Trophoblast cell (in vitro differentiated cells and primary cell): ENCODE data around the gene HTR1B.

ENCODE experiments used
- DNase-seq, 2 donors: peaks; one replicate each; pipeline ENCODE4 v3.0.0-alpha.2; 2016
- H2AFZ ChIP-seq: 2 replicates; pipeline ENCODE4 v1.6.1; 2013; ENCODE audit warnings: low read length, moderate library complexity, mild to moderate bottlenecking; ENCODE audit not compliant: insufficient read depth, poor library complexity
- H2AK5ac ChIP-seq: 2 replicates; pipeline ENCODE4 v1.6.1; 2013; ENCODE audit warnings: mild to moderate bottlenecking, low read length
- H2BK120ac ChIP-seq: 2 replicates; pipeline ENCODE4 v1.6.1; 2013; ENCODE audit warnings: low read length, mild to moderate bottlenecking, moderate library complexity; ENCODE audit not compliant: insufficient read depth, poor library complexity
- H2BK12ac ChIP-seq: 2 replicates; pipeline ENCODE4 v1.6.1; 2013; ENCODE audit warnings: mild to moderate bottlenecking, low read length, moderate library complexity
- H2BK5ac ChIP-seq: 2 replicates; pipeline ENCODE4 v1.6.1; 2013; ENCODE audit warnings: low read length, low read depth, moderate library complexity, mild to moderate bottlenecking; ENCODE audit not compliant: poor library complexity
- H3K14ac ChIP-seq: 2 replicates; pipeline ENCODE4 v1.6.1; 2013; ENCODE audit warnings: mild to moderate bottlenecking, low read length
- H3K18ac ChIP-seq: 2 replicates; pipeline ENCODE4 v1.6.1; 2013; ENCODE audit warnings: mild to moderate bottlenecking, low read length
- H3K23ac ChIP-seq: 2 replicates; pipeline ENCODE4 v1.6.1; 2013; ENCODE audit warnings: low read length
- H3K27ac ChIP-seq: 2 replicates; pipeline ENCODE4 v1.5.1; 2013; ENCODE audit warnings: low read depth, mild to moderate bottlenecking, inconsistent platforms, low read length, moderate library complexity
- H3K27me3 ChIP-seq: 2 replicates; pipeline ENCODE4 v1.6.1; 2013; ENCODE audit warnings: inconsistent platforms, mild to moderate bottlenecking, low read length, moderate library complexity; ENCODE audit not compliant: insufficient read depth
- H3K36me3 ChIP-seq, 2 experiments: 1 replicate in 1 of 2; 2 replicates in 1 of 2; pipeline ENCODE4 v1.6.1; 2013; ENCODE audit warnings: low read length in 2 of 2, mild to moderate bottlenecking in 2 of 2, moderate library complexity in 1 of 2; ENCODE audit not compliant: insufficient read depth in 2 of 2, control insufficient read depth in 1 of 2
- H3K4ac ChIP-seq: 2 replicates; pipeline ENCODE4 v1.6.1; 2013; ENCODE audit warnings: low read depth, mild to moderate bottlenecking, low read length, moderate library complexity
- H3K4me1 ChIP-seq, 2 experiments: 1 replicate in 1 of 2; 2 replicates in 1 of 2; pipeline ENCODE4 v1.6.1; 2013; ENCODE audit warnings: low read length in 2 of 2, mild to moderate bottlenecking in 2 of 2, moderate library complexity in 1 of 2; ENCODE audit not compliant: insufficient read depth in 2 of 2, control insufficient read depth in 1 of 2
- H3K4me2 ChIP-seq: 2 replicates; pipeline ENCODE4 v1.6.1; 2013; ENCODE audit warnings: inconsistent platforms, mild to moderate bottlenecking, low read length, moderate library complexity
- H3K4me3 ChIP-seq: 2 replicates; pipeline ENCODE4 v1.5.1; 2013; ENCODE audit warnings: mild to moderate bottlenecking, low read depth, low read length, inconsistent platforms
- H3K79me1 ChIP-seq: one replicate; pipeline ENCODE4 v1.6.1; 2013; ENCODE audit warnings: low read length
- H3K79me2 ChIP-seq: 2 replicates; pipeline ENCODE4 v1.6.1; 2013; ENCODE audit warnings: low read length, mild to moderate bottlenecking; ENCODE audit not compliant: control insufficient read depth, insufficient read depth, poor library complexity
- H3K9ac ChIP-seq: 2 replicates; pipeline ENCODE4 v1.6.1; 2013; ENCODE audit warnings: mild to moderate bottlenecking, low read length
- H3K9me3 ChIP-seq: 2 replicates; pipeline ENCODE4 v1.6.1; 2013; ENCODE audit warnings: low read depth, mild to moderate bottlenecking, control low read depth, inconsistent platforms, low read length; ENCODE audit not compliant: insufficient read depth
- H4K12ac ChIP-seq: 2 replicates; pipeline ENCODE4 v1.6.1; 2013; ENCODE audit warnings: low read depth, mild to moderate bottlenecking, low read length, moderate library complexity
- H4K8ac ChIP-seq: 2 replicates; pipeline ENCODE4 v1.6.1; 2013; ENCODE audit warnings: low read depth, mild to moderate bottlenecking, low read length, moderate library complexity
- H4K91ac ChIP-seq: one replicate; pipeline ENCODE4 v1.6.1; 2013; ENCODE audit warnings: low read depth, mild to moderate bottlenecking, low read length, moderate library complexity
- whole genome bisulfite sequencing: extraction: QIAGEN DNeasy Blood & Tissue Kit; methylation state at CpG from one replicate; pipeline ENCODE4 v1.1.7; 2013; ENCODE audit warnings: missing lambda C conversion rate; ENCODE audit not compliant: insufficient read length, insufficient coverage; ENCODE audit errors: extremely low coverage; 5-methylcytosine and 5-hydroxymethylcytosine counted together

The HTR1B gene

DNA sequence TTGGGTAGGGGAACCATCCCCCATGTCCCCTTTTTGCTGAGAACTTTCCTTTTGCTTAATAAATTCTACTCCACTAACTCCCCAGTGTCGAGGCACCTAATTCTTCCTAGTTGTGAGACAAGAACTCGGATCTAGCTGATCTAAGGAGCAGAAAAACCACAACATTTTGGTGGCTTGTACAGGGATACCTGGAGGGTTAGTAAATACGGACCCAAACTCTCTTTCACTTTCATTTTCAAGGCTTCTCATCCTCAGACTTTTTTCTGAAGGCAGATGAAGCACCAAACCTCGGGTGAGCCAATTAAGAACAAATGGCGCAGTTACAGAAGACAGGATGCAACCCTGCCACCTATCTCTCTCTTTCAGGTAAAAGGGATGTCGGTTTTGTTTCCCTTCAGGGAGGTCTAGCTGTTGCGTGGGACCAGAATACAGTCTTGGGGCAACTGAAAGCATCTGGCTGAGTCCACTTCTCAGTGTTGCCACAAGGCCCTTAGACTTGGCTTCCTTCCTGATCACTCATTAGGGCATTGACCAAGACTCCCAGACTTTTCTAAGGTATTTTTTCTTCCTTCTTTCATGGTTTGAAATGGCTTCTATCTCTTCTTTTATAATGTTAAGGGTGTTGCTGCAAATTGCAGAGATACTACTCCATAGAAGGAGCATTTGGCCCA, 11.1 kb upstream of the HTR1B start:
- Histone ChIP-seq H4K8ac (no peak overlapping the region), H3K4ac (no peak overlapping the region), H3K79me2 (no peaks in the 10 kb centered on the region), H3K4me2 (no peak overlapping the region), H2BK5ac (no peak overlapping the region), H3K27me3 (no peaks in the 10 kb centered on the region), H3K14ac (no peak overlapping the region), H2BK120ac (no peak overlapping the region), H3K79me1 (no peaks in the 10 kb centered on the region), H4K12ac (no peak overlapping the region), H2AK5ac (no peak overlapping the region), H3K9me3 (peaks cover 2% of the 10 kb centered on the region), H3K23ac (no peak overlapping the region), H3K36me3 (no peaks in the 10 kb centered on the region), H4K91ac (no peak overlapping the region), H3K4me1 (no peaks in the 10 kb centered on the region), H3K18ac (no peak overlapping the region), H2AFZ (no peak overlapping the region), H3K9ac (no peak overlapping the region), H3K4me3 (no peak overlapping the region), H3K27ac (no peak overlapping the region), H2BK12ac (no peak overlapping the region)
- no peak for DNase-seq
- no CpG with 5 or more reads among the region's 7 CpGs for WGBS

DNA sequence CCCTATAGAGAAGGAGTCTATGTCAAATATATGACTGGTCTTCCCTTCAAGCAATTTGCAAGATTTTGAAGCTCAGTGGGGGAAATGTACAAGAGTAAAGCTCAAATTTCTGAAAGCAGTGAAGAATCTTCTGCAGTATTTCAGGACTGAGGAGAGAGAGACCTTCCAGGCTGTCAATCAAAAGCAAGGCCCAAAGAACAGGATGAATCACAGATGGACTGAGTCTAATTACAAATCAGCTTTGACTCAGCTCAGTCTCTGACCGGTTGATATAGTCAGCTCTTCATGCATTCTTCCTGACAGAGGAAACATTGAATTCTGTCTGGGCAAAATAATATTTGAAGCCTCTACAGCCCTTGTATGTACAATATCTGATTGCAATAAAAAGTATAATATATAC, 7.7 kb upstream of the HTR1B start:
- H3K4me3 ChIP-seq, result no peak overlapping the region
- no peaks in the 10 kb centered on the region for H3K79me1 ChIP-seq
- H3K4me2 ChIP-seq, result no peak overlapping the region
- no peak overlapping the region for H4K91ac ChIP-seq
- DNase-seq, result no peak
- no peak overlapping the region for H3K9ac ChIP-seq
- no peak overlapping the region for H3K4ac ChIP-seq
- no peak overlapping the region for H3K27ac ChIP-seq
- no peak overlapping the region for H3K23ac ChIP-seq
- WGBS, result no CpG with 5 or more reads among the region's 1 CpG
- H2BK5ac ChIP-seq, result no peak overlapping the region
- no peak overlapping the region for H2AK5ac ChIP-seq
- H2BK120ac ChIP-seq, result no peak overlapping the region
- H3K79me2 ChIP-seq, result no peaks in the 10 kb centered on the region
- no peak overlapping the region for H3K14ac ChIP-seq
- H3K9me3 ChIP-seq, result peaks cover 2% of the 10 kb centered on the region
- no peaks in the 10 kb centered on the region for H3K27me3 ChIP-seq
- no peak overlapping the region for H3K18ac ChIP-seq
- no peak overlapping the region for H2BK12ac ChIP-seq
- no peak overlapping the region for H4K12ac ChIP-seq
- H4K8ac ChIP-seq, result no peak overlapping the region
- no peak overlapping the region for H2AFZ ChIP-seq
- peaks cover 2 to 3% of the 10 kb centered on the region in 2 experiments for H3K4me1 ChIP-seq
- no peaks in the 10 kb centered on the region for H3K36me3 ChIP-seq

DNA sequence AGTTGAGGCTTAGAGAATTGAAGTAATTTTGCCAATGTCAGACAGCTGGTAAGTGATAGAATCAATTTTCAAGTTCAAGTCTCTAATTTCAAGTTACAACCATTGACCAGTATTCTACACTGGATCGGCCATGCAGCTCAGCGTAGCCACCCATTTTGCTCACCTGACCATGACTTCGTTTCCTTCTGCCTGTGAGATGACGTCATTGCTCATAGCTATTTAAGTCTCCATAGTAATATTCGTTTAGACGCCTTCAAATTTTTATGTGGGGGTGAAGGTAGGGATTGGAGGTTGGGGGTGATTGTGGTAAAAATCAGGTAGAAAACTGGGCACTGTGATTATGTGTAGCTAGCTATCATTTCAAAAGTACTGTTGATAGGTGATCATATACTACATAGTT, 5.6 kb upstream of the HTR1B start:
- Histone ChIP-seq H4K91ac (no peak overlapping the region), H3K9me3 (no peaks in the 10 kb centered on the region), H3K79me2 (no peaks in the 10 kb centered on the region), H4K8ac (no peak overlapping the region), H3K9ac (no peak overlapping the region), H2AK5ac (no peak overlapping the region), H2BK120ac (no peak overlapping the region), H3K36me3 (no peaks in the 10 kb centered on the region), H3K14ac (no peak overlapping the region), H2BK12ac (no peak overlapping the region), H4K12ac (no peak overlapping the region), H3K23ac (no peak overlapping the region), H3K4me1 (peaks cover 3 to 5% of the 10 kb centered on the region in 2 experiments), H3K4me2 (no peak overlapping the region), H3K79me1 (no peaks in the 10 kb centered on the region), H3K27ac (no peak overlapping the region), H2BK5ac (no peak overlapping the region), H3K4me3 (no peak overlapping the region), H3K18ac (no peak overlapping the region), H3K4ac (no peak overlapping the region), H3K27me3 (peaks cover 4% of the 10 kb centered on the region), H2AFZ (no peak overlapping the region)
- DNase-seq, result no peak
- no CpG with 5 or more reads among the region's 6 CpGs for WGBS

DNA sequence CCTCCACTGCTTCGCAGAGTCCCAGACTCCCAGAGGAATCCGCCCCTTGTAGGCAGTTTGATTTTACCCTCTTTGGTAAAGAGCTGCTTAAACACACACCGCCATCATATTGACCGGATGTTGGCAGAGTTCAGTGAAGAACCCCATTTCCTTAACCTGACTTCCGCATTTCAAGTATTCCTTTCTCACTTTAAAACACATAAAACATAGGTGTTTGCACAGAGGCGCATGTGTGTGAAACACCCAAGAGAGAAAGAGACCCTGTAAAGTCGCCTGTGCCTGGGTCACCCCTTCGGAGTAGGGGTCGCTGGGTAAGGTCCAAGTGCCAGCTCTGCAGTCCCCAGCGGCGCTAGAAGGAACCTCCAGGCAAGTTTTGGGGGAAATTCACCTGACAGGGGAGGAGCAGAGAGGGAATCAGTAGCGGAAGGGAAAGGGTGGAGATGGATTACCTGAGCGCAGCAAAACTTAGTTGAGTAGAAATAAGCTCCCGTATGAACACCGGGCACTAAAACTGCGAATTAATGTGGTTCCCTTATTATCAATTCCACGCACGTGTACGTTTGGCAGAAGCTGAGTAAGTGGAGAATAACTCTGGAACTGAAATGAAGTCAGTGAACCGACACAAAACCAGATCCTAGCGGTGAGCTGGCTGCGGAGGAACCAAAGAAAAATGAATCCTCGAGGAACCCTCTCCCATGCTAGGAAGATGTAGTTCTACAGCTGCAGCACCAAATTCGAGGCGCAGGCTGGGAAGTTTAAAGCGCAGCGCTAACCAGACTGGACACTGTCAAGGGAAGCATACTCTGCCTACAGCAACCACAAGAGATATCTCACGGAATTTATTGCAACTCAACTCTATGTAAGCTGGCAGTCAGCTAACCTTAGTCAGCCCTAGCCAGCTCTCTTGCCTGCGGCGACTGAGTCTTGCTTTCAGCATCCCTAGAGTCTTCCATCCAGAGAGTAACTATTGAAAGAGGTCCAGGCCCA, 3.5 kb upstream of the HTR1B start:
- no peak overlapping the region for H3K18ac ChIP-seq
- H3K4me3 ChIP-seq, result peak overlapping the region; percentile 62
- H3K4me2 ChIP-seq, result peak overlapping the region; percentile 93
- H2AFZ ChIP-seq, result peak overlapping the region; percentile 77
- H4K12ac ChIP-seq, result peak overlapping the region; percentile 70
- peaks cover 8 to 18% of the 10 kb centered on the region in 2 experiments for H3K4me1 ChIP-seq
- no peaks in the 10 kb centered on the region for H3K79me1 ChIP-seq
- no peak overlapping the region for H2BK120ac ChIP-seq
- no peak overlapping the region for H2BK12ac ChIP-seq
- no peak overlapping the region for H2AK5ac ChIP-seq
- no peak overlapping the region for H3K4ac ChIP-seq
- H4K8ac ChIP-seq, result peak overlapping the region; percentile 74
- H3K23ac ChIP-seq, result no peak overlapping the region
- H3K9me3 ChIP-seq, result no peaks in the 10 kb centered on the region
- peak; percentile 31 to 48 for DNase-seq
- no peaks in the 10 kb centered on the region for H3K36me3 ChIP-seq
- peaks cover 13% of the 10 kb centered on the region for H3K27me3 ChIP-seq
- no CpG with 5 or more reads among the region's 30 CpGs for WGBS
- no peaks in the 10 kb centered on the region for H3K79me2 ChIP-seq
- no peak overlapping the region for H3K14ac ChIP-seq
- peak overlapping the region; percentile 47 for H3K9ac ChIP-seq
- H3K27ac ChIP-seq, result no peak overlapping the region
- H2BK5ac ChIP-seq, result no peak overlapping the region
- H4K91ac ChIP-seq, result peak overlapping the region; percentile 26
